SK-N-SH treated with all-trans-retinoic acid at 6 μM for 48 hours (cell line): ENCODE results near the gene SF3B6.

ENCODE experiments used
- ATAC-seq: fragments of 200-7000 bp; cut with Tn5 transposase; 3 replicates; pipeline ENCODE4 v1.9.1; 2020; ENCODE audit warnings: mild to moderate bottlenecking, moderate library complexity
- ARNTL ChIP-seq: fragments of 450-650 bp; formaldehyde crosslinking; IDR thresholded peaks from 2 replicates; pipeline ENCODE4 v1.5.0; 2020; ENCODE audit warnings: low read depth, mild to moderate bottlenecking, moderate library complexity, borderline replicate concordance
- BACH2 ChIP-seq: fragments of 250-450 bp; sonication (Bioruptor Pico); IDR thresholded peaks from 2 replicates; pipeline ENCODE4 v1.9.0; 2021; ENCODE audit warnings: mild to moderate bottlenecking, borderline replicate concordance
- CSDC2 ChIP-seq: fragments of 250-450 bp; sonication (Bioruptor Pico); IDR thresholded peaks from 2 replicates; pipeline ENCODE4 v1.5.0; 2020; ENCODE audit warnings: mild to moderate bottlenecking, moderate library complexity
- ESRRG ChIP-seq: fragments of 250-450 bp; sonication (Bioruptor Pico); IDR thresholded peaks from 2 replicates; pipeline ENCODE4 v1.6.1; 2021; ENCODE audit warnings: mild to moderate bottlenecking
- GLIS3 ChIP-seq: fragments of 250-450 bp; sonication (Bioruptor Pico); IDR thresholded peaks from 2 replicates; pipeline ENCODE4 v1.5.0; 2020; ENCODE audit warnings: mild to moderate bottlenecking, moderate library complexity
- ISL1 ChIP-seq: fragments of 250-450 bp; sonication (Bioruptor Pico); IDR thresholded peaks from 2 replicates; pipeline ENCODE4 v2.1.2; 2022; ENCODE audit warnings: mild to moderate bottlenecking, moderate library complexity
- OSR1 ChIP-seq: fragments of 250-450 bp; sonication (Bioruptor Pico); IDR thresholded peaks from 2 replicates; pipeline ENCODE4 v1.8.0; 2022; ENCODE audit warnings: moderate library complexity, mild to moderate bottlenecking, inconsistent platforms
- PPARA ChIP-seq: fragments of 250-450 bp; sonication (Bioruptor Pico); IDR thresholded peaks from 2 replicates; pipeline ENCODE4 v1.5.0; 2020; ENCODE audit warnings: mild to moderate bottlenecking, borderline replicate concordance
- RARB ChIP-seq: fragments of 250-450 bp; sonication (Bioruptor Pico); IDR thresholded peaks from 2 replicates; pipeline ENCODE4 v1.8.0; 2021; ENCODE audit warnings: mild to moderate bottlenecking, moderate library complexity
- SNAI2 ChIP-seq: fragments of 250-450 bp; sonication (Bioruptor Pico); IDR thresholded peaks from 2 replicates; pipeline ENCODE4 v1.5.0; 2020; ENCODE audit warnings: mild to moderate bottlenecking, moderate library complexity
- TCF4 ChIP-seq: fragments of 250-450 bp; sonication (Bioruptor Pico); IDR thresholded peaks from 2 replicates; pipeline ENCODE4 v1.8.0; 2021; ENCODE audit warnings: mild to moderate bottlenecking, moderate library complexity, borderline replicate concordance
- TOX ChIP-seq: fragments of 250-450 bp; sonication (Bioruptor Pico); IDR thresholded peaks from 2 replicates; pipeline ENCODE4 v1.8.0; 2021; ENCODE audit warnings: mild to moderate bottlenecking, moderate library complexity, borderline replicate concordance
- ZC3H10 ChIP-seq: fragments of 250-450 bp; sonication (Bioruptor Pico); IDR thresholded peaks from 2 replicates; pipeline ENCODE4 v1.5.1; 2021; ENCODE audit warnings: mild to moderate bottlenecking, moderate library complexity
- ZFP3 ChIP-seq: fragments of 250-450 bp; sonication (Bioruptor Pico); IDR thresholded peaks from 2 replicates; pipeline ENCODE4 v1.5.0; 2020; ENCODE audit warnings: mild to moderate bottlenecking, moderate library complexity
- ZFP30 ChIP-seq: fragments of 450-650 bp; formaldehyde crosslinking; IDR thresholded peaks from 2 replicates; pipeline ENCODE4 v1.5.0; 2022; ENCODE audit warnings: mild to moderate bottlenecking, moderate library complexity
- ZNF565 ChIP-seq: fragments of 450-650 bp; formaldehyde crosslinking; conservative IDR thresholded peaks from 2 replicates; pipeline ENCODE4 v1.5.0; 2020; ENCODE audit warnings: low read depth, mild to moderate bottlenecking, moderate library complexity
- ZNF70 ChIP-seq: fragments of 450-650 bp; formaldehyde crosslinking; IDR thresholded peaks from 2 replicates; pipeline ENCODE4 v1.5.0; 2020; ENCODE audit warnings: mild to moderate bottlenecking, moderate library complexity
- ZNF8 ChIP-seq: fragments of 450-650 bp; formaldehyde crosslinking; IDR thresholded peaks from 2 replicates; pipeline ENCODE4 v1.5.0; 2020; ENCODE audit warnings: mild to moderate bottlenecking, moderate library complexity
- TF ChIP-seq, protein P1 (sequence below): fragments of 250-450 bp; sonication (Bioruptor Pico); IDR thresholded peaks from 2 replicates; pipeline ENCODE4 v1.5.0; 2020; ENCODE audit warnings: mild to moderate bottlenecking, moderate library complexity
- TF ChIP-seq, protein P2 (sequence below): fragments of 250-450 bp; sonication (Bioruptor Pico); IDR thresholded peaks from 2 replicates; pipeline ENCODE4 v1.5.1; 2021; ENCODE audit warnings: mild to moderate bottlenecking, moderate library complexity
- TF ChIP-seq, protein P3 (sequence below): fragments of 250-450 bp; sonication (Bioruptor Pico); IDR thresholded peaks from 2 replicates; pipeline ENCODE4 v1.8.0; 2020; ENCODE audit warnings: mild to moderate bottlenecking, moderate library complexity, borderline replicate concordance
- TF ChIP-seq, protein P4 (sequence below): fragments of 250-450 bp; sonication (Bioruptor Pico); IDR thresholded peaks from 2 replicates; pipeline ENCODE4 v1.8.0; 2021; ENCODE audit warnings: low read depth, mild to moderate bottlenecking, moderate library complexity, borderline replicate concordance
- TF ChIP-seq, protein P5 (sequence below): fragments of 250-450 bp; sonication (Bioruptor Pico); IDR thresholded peaks from 2 replicates; pipeline ENCODE4 v1.5.1; 2020; ENCODE audit warnings: low read depth, mild to moderate bottlenecking, moderate library complexity

Gene SF3B6

DNA sequence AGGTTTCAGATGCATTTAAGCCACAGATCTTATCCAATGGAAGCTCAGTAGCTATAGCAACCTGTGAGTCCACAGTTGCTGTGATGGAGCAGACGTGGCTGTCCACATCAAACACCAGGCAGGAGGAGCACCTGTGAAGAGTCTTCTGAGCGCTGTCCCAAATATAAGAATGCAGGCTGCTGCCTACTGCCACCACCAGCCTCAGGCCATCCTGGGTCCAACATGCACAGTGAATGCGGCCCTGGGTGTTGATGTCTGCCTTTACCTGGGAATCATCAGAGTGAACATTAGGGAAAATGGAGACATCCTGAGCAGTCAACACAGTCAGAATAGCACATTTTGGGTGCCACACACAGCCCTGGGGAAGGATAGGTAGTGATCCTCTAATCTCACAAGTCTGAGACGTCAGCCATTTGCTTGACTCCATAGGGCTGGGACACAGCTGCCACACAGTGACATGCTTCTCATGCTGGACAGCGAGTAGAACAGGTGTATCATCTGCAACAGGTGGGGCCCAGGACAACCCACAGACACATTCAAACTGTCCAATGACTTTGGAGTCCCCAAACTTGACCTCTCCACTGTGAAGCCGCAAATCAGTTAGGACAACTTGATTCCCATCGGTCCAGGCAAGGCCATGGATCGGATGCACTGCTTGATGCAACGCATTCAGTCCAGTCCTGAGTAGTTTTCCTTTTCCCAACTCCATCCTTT is 37.2 kb downstream of the SF3B6 start:
- TF ChIP-seq, protein P1, sequence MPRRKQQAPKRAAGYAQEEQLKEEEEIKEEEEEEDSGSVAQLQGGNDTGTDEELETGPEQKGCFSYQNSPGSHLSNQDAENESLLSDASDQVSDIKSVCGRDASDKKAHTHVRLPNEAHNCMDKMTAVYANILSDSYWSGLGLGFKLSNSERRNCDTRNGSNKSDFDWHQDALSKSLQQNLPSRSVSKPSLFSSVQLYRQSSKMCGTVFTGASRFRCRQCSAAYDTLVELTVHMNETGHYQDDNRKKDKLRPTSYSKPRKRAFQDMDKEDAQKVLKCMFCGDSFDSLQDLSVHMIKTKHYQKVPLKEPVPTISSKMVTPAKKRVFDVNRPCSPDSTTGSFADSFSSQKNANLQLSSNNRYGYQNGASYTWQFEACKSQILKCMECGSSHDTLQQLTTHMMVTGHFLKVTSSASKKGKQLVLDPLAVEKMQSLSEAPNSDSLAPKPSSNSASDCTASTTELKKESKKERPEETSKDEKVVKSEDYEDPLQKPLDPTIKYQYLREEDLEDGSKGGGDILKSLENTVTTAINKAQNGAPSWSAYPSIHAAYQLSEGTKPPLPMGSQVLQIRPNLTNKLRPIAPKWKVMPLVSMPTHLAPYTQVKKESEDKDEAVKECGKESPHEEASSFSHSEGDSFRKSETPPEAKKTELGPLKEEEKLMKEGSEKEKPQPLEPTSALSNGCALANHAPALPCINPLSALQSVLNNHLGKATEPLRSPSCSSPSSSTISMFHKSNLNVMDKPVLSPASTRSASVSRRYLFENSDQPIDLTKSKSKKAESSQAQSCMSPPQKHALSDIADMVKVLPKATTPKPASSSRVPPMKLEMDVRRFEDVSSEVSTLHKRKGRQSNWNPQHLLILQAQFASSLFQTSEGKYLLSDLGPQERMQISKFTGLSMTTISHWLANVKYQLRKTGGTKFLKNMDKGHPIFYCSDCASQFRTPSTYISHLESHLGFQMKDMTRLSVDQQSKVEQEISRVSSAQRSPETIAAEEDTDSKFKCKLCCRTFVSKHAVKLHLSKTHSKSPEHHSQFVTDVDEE (CRISPR knock-in tag): no peak
- TF ChIP-seq ZFP30 (no peak), ZNF8 (CRISPR knock-in tag) (no peak), ISL1 (CRISPR knock-in tag) (no peak), RARB (CRISPR knock-in tag) (no peak), ZNF565 (CRISPR knock-in tag) (no peak), ZC3H10 (CRISPR knock-in tag) (no peak), PPARA (CRISPR knock-in tag) (no peak), GLIS3 (CRISPR knock-in tag) (no peak), ZNF70 (CRISPR knock-in tag) (no peak), ESRRG (CRISPR knock-in tag) (no peak)
- TF ChIP-seq, protein P2, sequence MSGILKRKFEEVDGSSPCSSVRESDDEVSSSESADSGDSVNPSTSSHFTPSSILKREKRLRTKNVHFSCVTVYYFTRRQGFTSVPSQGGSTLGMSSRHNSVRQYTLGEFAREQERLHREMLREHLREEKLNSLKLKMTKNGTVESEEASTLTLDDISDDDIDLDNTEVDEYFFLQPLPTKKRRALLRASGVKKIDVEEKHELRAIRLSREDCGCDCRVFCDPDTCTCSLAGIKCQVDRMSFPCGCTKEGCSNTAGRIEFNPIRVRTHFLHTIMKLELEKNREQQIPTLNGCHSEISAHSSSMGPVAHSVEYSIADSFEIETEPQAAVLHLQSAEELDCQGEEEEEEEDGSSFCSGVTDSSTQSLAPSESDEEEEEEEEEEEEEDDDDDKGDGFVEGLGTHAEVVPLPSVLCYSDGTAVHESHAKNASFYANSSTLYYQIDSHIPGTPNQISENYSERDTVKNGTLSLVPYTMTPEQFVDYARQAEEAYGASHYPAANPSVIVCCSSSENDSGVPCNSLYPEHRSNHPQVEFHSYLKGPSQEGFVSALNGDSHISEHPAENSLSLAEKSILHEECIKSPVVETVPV (CRISPR knock-in tag): no peak
- TF ChIP-seq, protein P3, sequence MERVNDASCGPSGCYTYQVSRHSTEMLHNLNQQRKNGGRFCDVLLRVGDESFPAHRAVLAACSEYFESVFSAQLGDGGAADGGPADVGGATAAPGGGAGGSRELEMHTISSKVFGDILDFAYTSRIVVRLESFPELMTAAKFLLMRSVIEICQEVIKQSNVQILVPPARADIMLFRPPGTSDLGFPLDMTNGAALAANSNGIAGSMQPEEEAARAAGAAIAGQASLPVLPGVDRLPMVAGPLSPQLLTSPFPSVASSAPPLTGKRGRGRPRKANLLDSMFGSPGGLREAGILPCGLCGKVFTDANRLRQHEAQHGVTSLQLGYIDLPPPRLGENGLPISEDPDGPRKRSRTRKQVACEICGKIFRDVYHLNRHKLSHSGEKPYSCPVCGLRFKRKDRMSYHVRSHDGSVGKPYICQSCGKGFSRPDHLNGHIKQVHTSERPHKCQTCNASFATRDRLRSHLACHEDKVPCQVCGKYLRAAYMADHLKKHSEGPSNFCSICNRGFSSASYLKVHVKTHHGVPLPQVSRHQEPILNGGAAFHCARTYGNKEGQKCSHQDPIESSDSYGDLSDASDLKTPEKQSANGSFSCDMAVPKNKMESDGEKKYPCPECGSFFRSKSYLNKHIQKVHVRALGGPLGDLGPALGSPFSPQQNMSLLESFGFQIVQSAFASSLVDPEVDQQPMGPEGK: no peak
- TF ChIP-seq, protein P4, sequence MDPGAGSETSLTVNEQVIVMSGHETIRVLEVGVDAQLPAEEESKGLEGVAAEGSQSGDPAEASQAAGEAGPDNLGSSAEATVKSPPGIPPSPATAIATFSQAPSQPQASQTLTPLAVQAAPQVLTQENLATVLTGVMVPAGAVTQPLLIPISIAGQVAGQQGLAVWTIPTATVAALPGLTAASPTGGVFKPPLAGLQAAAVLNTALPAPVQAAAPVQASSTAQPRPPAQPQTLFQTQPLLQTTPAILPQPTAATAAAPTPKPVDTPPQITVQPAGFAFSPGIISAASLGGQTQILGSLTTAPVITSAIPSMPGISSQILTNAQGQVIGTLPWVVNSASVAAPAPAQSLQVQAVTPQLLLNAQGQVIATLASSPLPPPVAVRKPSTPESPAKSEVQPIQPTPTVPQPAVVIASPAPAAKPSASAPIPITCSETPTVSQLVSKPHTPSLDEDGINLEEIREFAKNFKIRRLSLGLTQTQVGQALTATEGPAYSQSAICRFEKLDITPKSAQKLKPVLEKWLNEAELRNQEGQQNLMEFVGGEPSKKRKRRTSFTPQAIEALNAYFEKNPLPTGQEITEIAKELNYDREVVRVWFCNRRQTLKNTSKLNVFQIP (CRISPR knock-in tag): no peak
- TF ChIP-seq, all 23 proteins: peak for 0
- ATAC-seq: no peak

DNA sequence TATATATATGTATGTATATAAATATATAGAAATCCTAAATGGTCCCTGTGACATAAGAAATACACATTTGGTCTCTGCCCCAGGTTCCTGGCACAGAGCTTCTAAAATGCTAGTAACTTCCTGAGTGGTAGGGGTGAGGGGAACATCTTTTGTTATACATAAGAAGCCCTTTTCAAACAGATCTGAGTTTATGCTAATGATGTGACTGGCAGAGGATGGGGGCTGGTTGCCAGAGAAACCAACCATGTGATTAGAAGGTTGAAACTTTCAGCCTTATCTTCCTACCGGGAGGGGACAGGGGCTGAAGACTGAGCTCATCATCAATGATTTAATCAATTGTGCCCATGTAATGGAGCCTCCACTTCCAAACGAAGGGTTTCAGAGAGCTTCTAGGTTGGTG is 49.9 kb downstream of the SF3B6 start:
- ATAC-seq: no peak
- TF ChIP-seq CSDC2 (CRISPR knock-in tag): no peak

DNA sequence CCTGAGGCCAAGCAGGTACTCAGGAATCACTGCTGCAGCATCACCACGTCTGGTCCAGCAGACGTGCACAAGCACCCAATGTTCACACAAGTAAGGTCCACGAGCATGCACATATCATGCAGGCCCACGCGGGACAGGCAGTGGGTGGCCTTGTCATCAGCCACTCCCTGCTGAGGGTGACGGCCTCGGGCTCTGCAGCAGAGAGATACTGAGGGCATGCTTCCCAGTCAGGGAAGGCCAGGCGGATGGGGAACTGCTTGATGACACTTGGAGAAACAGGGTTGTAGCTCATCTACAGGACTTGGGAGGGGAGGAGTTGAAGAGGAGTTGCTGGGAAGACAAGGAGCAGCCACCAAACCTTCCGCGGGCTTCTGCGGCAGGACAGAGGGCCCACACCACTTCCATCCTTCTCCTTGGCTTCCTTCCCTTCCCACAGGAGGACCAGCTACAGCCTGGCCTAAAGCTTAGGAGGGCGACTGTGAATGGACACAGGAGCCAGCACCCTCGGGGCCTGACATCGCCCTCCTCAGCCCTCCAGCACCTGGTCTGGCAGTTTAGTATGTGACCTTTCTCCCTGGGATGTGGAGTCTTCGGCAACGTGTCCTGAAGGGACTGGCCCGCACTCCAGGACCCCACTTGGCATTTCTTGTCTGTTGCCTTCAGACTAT is 51.0 kb downstream of the SF3B6 start:
- TF ChIP-seq ZNF565 (CRISPR knock-in tag) (no peak), ZC3H10 (CRISPR knock-in tag) (no peak), OSR1 (no peak), ESRRG (CRISPR knock-in tag) (no peak), SNAI2 (CRISPR knock-in tag) (no peak), PPARA (CRISPR knock-in tag) (no peak), ARNTL (no peak), ZNF8 (CRISPR knock-in tag) (no peak), TOX (CRISPR knock-in tag) (no peak), BACH2 (CRISPR knock-in tag) (no peak), ZFP3 (CRISPR knock-in tag) (no peak), RARB (CRISPR knock-in tag) (no peak), ZFP30 (no peak), GLIS3 (CRISPR knock-in tag) (no peak), TCF4 (CRISPR knock-in tag) (no peak), ISL1 (CRISPR knock-in tag) (no peak), CSDC2 (CRISPR knock-in tag) (no peak)
- TF ChIP-seq, protein P5, sequence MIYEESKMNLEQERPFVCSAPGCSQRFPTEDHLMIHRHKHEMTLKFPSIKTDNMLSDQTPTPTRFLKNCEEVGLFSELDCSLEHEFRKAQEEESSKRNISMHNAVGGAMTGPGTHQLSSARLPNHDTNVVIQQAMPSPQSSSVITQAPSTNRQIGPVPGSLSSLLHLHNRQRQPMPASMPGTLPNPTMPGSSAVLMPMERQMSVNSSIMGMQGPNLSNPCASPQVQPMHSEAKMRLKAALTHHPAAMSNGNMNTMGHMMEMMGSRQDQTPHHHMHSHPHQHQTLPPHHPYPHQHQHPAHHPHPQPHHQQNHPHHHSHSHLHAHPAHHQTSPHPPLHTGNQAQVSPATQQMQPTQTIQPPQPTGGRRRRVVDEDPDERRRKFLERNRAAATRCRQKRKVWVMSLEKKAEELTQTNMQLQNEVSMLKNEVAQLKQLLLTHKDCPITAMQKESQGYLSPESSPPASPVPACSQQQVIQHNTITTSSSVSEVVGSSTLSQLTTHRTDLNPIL (CRISPR knock-in tag): no peak
- TF ChIP-seq, protein P3: no peak
- TF ChIP-seq, protein P2 (CRISPR knock-in tag): no peak
- no peak for ATAC-seq
